ENCODE measurements around the gene CPNE5.

CPNE5 gene

DNA sequence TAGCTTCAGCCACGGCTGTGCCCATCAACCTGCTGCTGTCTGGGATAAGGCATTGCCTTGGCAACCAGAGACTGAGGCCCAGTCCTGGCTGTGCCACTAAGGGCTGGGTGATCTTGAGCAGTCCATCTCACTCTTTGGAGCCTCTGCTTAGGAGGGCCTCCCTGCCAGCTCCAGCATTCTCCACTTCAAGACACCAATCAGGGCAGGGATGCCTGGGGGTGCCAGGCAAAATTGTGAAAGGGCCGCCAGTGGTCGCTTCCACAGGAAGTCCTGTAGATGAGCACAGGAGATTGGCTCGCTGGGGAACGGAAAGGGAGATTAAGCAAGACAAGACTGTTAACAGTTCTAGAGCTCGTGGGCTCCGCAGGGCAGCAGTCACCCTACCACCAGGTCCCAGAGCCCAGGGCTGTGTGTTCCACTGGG is 141.8 kb downstream of the CPNE5 start, which contains the start of gene RAB44:
RAB44 (plus strand) TSS at position 346 of the 423 bp plus-strand sequence. CDS start 6,410 bp downstream, outside the sequence.
- no peak for DNase-seq

DNA sequence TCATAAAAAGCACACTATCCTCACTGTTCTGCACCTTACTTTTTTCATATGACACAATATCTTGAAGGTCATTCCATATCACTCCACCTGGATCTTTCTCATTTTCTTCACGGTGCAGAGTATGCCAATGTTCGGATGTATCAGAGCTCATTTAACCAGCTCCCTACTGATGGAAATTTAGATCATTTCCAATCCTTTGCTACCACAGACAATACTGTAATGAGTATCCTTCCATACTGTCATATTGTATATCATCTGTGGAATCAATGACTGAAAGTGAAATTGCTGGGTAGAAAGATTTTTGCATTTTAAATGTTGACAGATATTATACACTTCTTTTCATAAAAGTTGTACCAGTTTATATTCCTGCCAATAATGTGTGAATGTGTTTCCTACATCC is 143.8 kb downstream of the CPNE5 start:
- DNase-seq = no peak

DNA sequence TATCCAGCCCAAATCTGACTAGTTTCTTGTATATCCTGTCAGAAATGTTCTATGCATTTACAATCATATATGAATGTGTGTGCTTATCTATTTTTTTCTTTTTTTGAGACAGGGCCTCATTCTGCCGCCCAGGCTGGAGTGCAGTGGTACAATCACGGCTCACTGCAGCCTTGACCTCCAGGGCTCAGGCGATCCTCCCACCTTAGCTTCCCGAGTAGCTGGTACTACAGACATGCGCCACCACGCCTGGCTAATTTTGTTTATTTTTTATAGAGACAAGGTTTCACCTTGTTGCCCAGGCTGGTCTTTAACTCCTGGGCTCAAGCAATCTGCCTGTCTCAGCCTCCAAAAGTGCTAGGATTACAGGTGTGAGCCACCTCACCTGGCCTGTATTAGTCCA is 144.6 kb downstream of the CPNE5 start:
- no peak for DNase-seq

DNA sequence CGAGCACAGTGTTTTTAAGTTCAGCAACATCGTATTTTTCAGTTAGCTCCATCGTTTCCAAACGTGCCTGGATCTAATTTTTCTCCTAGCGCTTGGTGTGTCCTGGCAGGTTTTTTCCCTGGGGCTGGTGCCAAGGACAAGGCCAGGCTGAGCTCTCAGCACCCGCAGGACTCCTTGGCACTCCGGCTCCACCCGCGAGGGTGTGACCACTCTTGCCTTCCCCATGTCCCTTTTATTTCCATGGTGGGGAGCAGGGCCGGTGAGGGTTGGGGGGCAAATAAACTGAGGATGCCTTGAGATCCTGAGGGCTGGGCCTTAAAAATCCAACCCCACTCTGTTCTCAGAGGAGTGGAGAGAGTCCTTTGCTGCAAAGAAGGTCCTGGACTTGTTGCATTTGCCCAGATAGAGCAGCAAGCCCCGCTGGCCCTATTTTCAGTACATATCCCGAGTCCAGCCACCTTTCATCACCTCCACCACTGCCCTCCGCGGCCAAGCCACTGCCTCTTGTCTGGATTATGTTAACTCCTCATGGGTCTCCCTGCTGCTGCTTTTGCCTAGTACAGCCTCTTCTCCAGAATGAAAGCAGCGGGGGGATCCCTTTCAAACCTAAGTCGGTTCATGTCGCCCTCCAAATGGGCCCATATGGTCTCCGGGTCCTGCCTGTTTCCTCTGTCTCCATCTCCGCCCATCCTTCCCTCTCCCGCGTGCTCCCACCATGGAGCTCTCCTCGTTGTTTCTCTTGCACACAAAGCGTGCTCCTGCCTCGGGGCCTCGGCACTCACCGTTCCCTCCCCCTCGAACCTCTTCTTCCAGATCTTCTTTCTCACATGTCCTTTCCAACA is 146.2 kb downstream of the CPNE5 start:
- no peak for DNase-seq

DNA sequence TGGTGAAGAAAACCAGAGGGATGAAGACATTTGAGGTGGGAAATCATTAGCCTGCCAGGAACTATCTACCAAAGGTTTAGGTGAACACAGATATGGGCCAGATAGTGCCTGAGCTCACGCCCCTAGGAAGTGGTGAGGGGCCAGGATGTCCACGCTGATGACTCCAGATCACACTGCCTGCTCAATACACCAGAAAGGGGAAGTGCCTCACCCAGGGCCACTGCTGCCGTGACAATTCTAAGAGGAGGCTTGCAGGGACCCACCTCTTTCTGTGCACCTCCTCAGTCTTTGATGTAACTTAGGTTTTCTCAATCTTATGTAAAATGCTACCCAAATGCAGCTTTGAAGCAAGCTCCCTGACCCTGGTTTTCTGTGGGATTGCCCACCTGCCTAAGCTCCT is 147.0 kb downstream of the CPNE5 start:
- no peak for DNase-seq

- no peak for DNase-seq
Observed at GRCh38 chr6:36691612-36692011, 147.6 kb downstream of the CPNE5 start.

DNA sequence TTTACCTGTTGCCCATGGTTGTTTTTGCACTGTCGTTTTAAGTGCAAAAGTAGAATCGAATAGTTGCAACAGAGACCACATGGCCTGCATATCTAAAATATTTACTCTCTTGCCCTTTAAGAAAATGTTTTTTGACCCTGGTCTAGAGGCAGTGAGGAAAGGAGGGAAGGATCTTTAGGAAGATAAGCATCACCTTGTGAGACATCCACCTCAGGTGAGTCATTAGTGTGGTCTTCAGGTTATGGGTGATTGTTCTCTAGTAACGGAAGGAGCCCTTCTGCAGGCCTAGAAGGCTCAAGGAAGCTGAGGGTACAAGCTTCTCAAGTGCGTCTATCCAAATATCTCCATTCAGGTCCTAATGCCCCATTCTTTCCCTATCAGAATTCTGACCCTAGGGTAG is 148.2 kb downstream of the CPNE5 start:
- DNase-seq = no peak

All from NCI-H774 (cell line).